Epithelial cell of esophagus (primary cell): ENCODE results near the gene ITPR1.
A peak's percentile ranks its signal among the peaks of the same experiment; 100 is the strongest.
"Not testable (repeated sequence)": the region's sequence is repeated elsewhere in the genome, so short reads cannot be mapped to it uniquely, and the experiment has no call there.

Experiments used
- DNase-seq: peaks from one replicate; pipeline ENCODE4 v3.0.0; 2010; ENCODE audit warnings: low read depth
- H3K4me3 ChIP-seq: 2 replicates; pipeline ENCODE4 v1.5.1; 2011; ENCODE audit warnings: mild to moderate bottlenecking, low read length, control low read depth
- TF ChIP-seq, protein P1 (sequence below): IDR thresholded peaks from 2 replicates; pipeline ENCODE4 v1.5.1; 2011; ENCODE audit warnings: low read depth, mild to moderate bottlenecking, low read length, control low read depth, inconsistent platforms; ENCODE audit not compliant: insufficient read depth; ENCODE audit errors: missing control alignments

Gene ITPR1

DNA sequence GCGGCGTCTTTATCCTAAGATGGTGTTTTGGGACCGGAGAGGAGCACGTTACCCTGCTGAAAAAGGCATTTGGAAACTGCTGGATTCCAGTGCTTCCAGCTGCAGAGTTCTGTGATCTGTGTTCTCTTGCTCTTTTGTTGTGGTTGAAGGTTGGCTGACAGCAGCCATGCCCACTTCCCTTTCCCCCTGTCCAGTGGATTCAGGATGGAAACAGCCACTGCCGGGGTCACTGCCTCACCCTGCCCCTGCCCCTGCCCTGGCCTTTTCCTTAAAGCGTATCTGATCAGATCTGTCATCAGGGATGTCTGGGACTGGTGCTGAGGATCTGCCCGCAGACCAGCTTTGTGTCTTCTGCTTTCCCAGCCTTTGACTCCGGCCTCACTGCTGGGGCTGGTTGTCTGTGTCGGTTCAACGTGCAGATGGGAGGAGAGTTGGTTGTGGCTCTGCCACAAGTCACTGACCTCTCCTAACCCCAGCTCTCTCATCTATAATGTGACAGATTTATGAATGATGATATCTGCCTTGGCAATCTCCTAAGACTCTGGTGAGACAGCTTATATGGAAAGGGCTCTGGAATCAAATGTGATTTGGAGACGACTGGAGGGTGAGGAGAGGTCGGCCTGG is 266.7 kb downstream of the ITPR1 start:
- DNase-seq, result no peak

GRCh38 chr3:4761759-4762158 is 268.6 kb downstream of the ITPR1 start:
- TF ChIP-seq, protein P1, sequence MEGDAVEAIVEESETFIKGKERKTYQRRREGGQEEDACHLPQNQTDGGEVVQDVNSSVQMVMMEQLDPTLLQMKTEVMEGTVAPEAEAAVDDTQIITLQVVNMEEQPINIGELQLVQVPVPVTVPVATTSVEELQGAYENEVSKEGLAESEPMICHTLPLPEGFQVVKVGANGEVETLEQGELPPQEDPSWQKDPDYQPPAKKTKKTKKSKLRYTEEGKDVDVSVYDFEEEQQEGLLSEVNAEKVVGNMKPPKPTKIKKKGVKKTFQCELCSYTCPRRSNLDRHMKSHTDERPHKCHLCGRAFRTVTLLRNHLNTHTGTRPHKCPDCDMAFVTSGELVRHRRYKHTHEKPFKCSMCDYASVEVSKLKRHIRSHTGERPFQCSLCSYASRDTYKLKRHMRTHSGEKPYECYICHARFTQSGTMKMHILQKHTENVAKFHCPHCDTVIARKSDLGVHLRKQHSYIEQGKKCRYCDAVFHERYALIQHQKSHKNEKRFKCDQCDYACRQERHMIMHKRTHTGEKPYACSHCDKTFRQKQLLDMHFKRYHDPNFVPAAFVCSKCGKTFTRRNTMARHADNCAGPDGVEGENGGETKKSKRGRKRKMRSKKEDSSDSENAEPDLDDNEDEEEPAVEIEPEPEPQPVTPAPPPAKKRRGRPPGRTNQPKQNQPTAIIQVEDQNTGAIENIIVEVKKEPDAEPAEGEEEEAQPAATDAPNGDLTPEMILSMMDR, result no peak
- H3K4me3 ChIP-seq, result no peak overlapping the region
- no peak for DNase-seq

More for the DNA sequence above, 266.7 kb downstream of the ITPR1 start:
- TF ChIP-seq, protein P1, result no peak
- H3K4me3 ChIP-seq, result no peak overlapping the region

DNA sequence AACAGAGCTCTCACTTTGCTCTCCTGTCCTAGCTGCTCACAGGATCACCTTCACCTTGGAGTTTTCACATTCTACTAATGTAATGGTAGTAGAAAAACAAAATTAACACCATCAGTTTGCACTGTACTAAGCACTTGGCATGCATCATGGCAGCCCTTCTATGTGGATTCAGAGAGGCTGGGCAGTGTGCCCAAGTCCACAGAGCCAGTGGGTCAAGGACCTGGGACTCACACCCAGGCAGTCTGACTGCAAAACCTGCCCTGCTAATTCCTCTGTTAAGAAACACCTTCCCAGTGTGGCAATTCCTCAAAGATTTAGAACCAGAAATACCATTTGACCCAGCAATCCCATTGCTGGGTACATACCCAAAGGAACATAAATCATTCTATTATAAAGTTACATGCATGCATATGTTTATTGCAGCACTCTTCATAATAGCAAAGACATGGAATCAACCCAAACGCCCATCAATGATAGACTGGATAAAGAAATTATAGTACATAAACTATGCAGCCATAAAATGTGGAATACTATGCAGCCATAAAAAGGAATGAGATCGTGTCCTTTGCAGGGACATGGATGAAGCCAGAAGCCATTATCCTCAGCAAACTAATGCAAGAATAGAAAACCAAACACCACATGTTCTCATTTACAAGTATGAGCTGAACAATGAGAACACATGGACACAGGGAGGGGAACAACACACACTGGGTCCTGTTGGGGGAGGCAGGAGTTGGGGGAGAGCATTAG is 269.5 kb downstream of the ITPR1 start:
- not testable (repeated sequence) for H3K4me3 ChIP-seq, DNase-seq

GRCh38 chr3:4763604-4764247 is 270.6 kb downstream of the ITPR1 start:
- H3K4me3 ChIP-seq, result no peak overlapping the region
- no peak for DNase-seq
- TF ChIP-seq, protein P1, result no peak

DNA sequence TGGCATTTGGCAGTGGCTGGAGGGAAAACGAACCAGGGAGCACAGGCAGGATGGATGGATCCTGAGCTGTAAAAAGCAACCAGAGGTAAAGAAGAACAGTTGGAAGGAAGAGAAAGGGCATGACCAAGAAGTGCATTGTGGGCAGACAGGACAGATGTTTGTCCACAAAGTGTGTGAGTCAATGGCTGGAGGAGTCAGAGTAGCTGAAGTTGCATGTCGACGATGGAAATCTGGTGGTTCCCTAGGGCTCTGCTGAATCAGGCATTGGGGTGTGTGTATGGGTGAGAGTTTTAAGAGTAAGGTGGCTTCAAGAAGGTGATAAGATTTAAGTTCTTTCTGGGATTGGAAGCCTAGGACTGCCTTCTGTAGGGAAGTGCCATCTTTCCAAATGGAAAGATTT is 272.1 kb downstream of the ITPR1 start:
- no peak overlapping the region for H3K4me3 ChIP-seq
- peak; percentile 18 for DNase-seq
- TF ChIP-seq, protein P1, result no peak

DNA sequence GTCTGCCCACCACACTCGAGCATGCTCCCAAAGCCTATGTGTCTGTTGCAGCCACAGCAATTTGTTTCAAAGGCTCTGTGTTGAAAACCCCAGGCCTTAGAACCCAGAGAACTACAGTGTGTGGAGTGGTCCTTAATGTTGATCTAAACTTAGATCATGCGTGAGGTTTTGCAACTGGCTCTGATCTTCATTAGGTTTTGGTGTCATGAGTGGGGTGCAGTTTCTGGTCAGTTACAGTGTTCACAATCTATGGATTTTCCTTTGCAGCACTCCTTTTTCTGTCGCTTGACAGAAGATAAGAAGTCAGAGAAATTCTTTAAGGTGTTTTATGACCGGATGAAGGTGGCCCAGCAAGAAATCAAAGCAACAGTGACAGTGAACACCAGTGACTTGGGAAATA is 273.1 kb downstream of the ITPR1 start:
- no peak overlapping the region for H3K4me3 ChIP-seq
- TF ChIP-seq, protein P1, result no peak
- DNase-seq, result no peak

- H3K4me3 ChIP-seq, result no peak overlapping the region
- DNase-seq, result no peak
- TF ChIP-seq, protein P1, result no peak
These were observed 273.8 kb downstream of the ITPR1 start for GRCh38 chr3:4766716-4767499.
